Testis (tissue), 5 donors: ENCODE results near the gene DCDC1. TPM values are rescaled to one million over a fixed set of nuclear protein-coding genes. Genes with fewer than 3 reads are reported as not detected.

Experiments used
- DNase-seq: peaks from one replicate; pipeline ENCODE4 v3.0.0-alpha.2; 2019
- H3K27ac ChIP-seq, 2 donors: fragments of 200-600 bp; sonication (generic); one replicate each; pipeline ENCODE4 v1.5.1; 2019
- H3K27me3 ChIP-seq: fragments of 200-600 bp; sonication (generic); one replicate; pipeline ENCODE4 v1.5.1; 2019
- H3K36me3 ChIP-seq: fragments of 200-600 bp; sonication (generic); one replicate; pipeline ENCODE4 v1.5.1; 2017; ENCODE audit warnings: low read depth; ENCODE audit errors: missing control alignments
- H3K4me1 ChIP-seq: fragments of 200-600 bp; sonication (generic); one replicate; pipeline ENCODE4 v1.5.1; 2019
- H3K4me3 ChIP-seq, 2 donors: fragments of 200-600 bp; sonication (generic); one replicate each; pipeline ENCODE4 v1.5.1; 2017 to 2019
- H3K9me3 ChIP-seq: fragments of 200-600 bp; sonication (generic); one replicate; pipeline ENCODE4 v1.5.1; 2017
- CTCF ChIP-seq, 3 experiments: fragments of 450-650 bp in 2 of 3; fragments of 200-600 bp in 1 of 3; sonication (generic) in 1 of 3; IDR thresholded peaks; one replicate each; pipeline ENCODE4 v1.5.1; 2016 to 2019; ENCODE audit warnings: antibody characterized with exemption in 3 of 3, mild to moderate bottlenecking in 2 of 3, moderate library complexity in 1 of 3
- POLR2A ChIP-seq: fragments of 450-650 bp; IDR thresholded peaks from one replicate; pipeline ENCODE4 v1.6.1; 2017; ENCODE audit warnings: antibody characterized with exemption, mild to moderate bottlenecking, moderate library complexity
- WGBS, 2 donors: methylation state at CpG; one replicate each; pipeline ENCODE4 v1.1.5; 2018; 5-methylcytosine and 5-hydroxymethylcytosine counted together
- intact Hi-C: fragments of 100-400 bp; cut with DNase I; formaldehyde crosslinking; loops from one replicate; pipeline ENCODE4 v1.15.1; 2023; ENCODE audit warnings: low total_unique reads
- long read RNA-seq, 2 donors: transcript quantifications; one replicate each; lab custom pipeline, GENCODE V29; 2026
- polyA plus RNA-seq: library from polyadenylated mRNA; stranded (reverse); fragments of 350-450 nt; fragmentation: Illumina TruSeq; extraction: RNeasy Lipid Tissue Mini Kit (QIAGEN cat#74804); gene quantifications from one replicate; pipeline ENCODE4 v1.2.3, GENCODE V29; 2014; ENCODE audit warnings: low read depth, low replicate concordance; ENCODE audit not compliant: insufficient read depth
- total RNA-seq, 2 donors: library from RNA; depleted of rRNA; stranded (reverse); fragments of >200 nt; gene quantifications; one replicate each; pipeline ENCODE4 v1.2.3, GENCODE V29; 2016

Gene DCDC1
- total RNA-seq = 10 to 100 TPM; 12.3 to 23.7 TPM
- 10.4 TPM for polyA plus RNA-seq
- long read RNA-seq, donor 1 = 0 reads
- long read RNA-seq, donor 2 = 0 reads

GRCh38 chr11:31369348-31370329, at the start of gene DCDC1, which contains the start of gene DNAJC24:
Gene DCDC1, minus strand, starts transcription at chr11:31369739. Its CDS starts 41,459 bp downstream, at chr11:31328280.
Gene DNAJC24, plus strand, starts transcription at chr11:31369860. Its CDS starts 889 bp downstream, at chr11:31370749.
- Histone ChIP-seq H3K27me3 (no peaks in the 10 kb centered on the region), H3K4me1 (no peaks in the 10 kb centered on the region), H3K36me3 (no peaks in the 10 kb centered on the region), H3K9me3 (no peaks in the 10 kb centered on the region), H3K27ac (peak within 1 kb of the TSS; percentile 89 to 90), H3K4me3 (peak within 1 kb of the TSS; percentile 90 to 93)
- intact Hi-C loops = no loop called here
- DNase-seq = peak; percentile 96
- TF ChIP-seq POLR2A (no peak), CTCF (IDR thresholded peaks at IDR 0.05) (no peak)
- WGBS, 2 donors = 0% methylated on average over 44 to 53 of the region's 53 CpGs

- TF ChIP-seq POLR2A = no peak
- no peak for TF ChIP-seq CTCF (IDR thresholded peaks at IDR 0.05)
- Histone ChIP-seq H3K4me3 (no peak overlapping the region), H3K36me3 (no peaks in the 10 kb centered on the region), H3K27me3 (no peaks in the 10 kb centered on the region), H3K27ac (no peak overlapping the region), H3K9me3 (no peaks in the 10 kb centered on the region), H3K4me1 (no peaks in the 10 kb centered on the region)
- no peak for DNase-seq
- intact Hi-C loops = no loop called here
- 89 to 92% methylated on average over 3 of the region's 3 CpGs for WGBS, 2 donors
Measured at GRCh38 chr11:31419138-31419537, 49.6 kb upstream of the DCDC1 start.

GRCh38 chr11:31417816-31418215, 48.3 kb upstream of the DCDC1 start:
- Histone ChIP-seq H3K27ac (no peak overlapping the region), H3K4me3 (no peak overlapping the region), H3K4me1 (no peaks in the 10 kb centered on the region), H3K9me3 (no peaks in the 10 kb centered on the region), H3K36me3 (no peaks in the 10 kb centered on the region), H3K27me3 (no peaks in the 10 kb centered on the region)
- no peak for DNase-seq
- TF ChIP-seq POLR2A = no peak
- no peak for TF ChIP-seq CTCF (IDR thresholded peaks at IDR 0.05)
- intact Hi-C loops = no loop called here
- 93 to 94% methylated on average over 2 of the region's 2 CpGs for WGBS, 2 donors

GRCh38 chr11:31417357-31417756, 47.8 kb upstream of the DCDC1 start:
- Histone ChIP-seq H3K4me1 (no peaks in the 10 kb centered on the region), H3K9me3 (no peaks in the 10 kb centered on the region), H3K36me3 (no peaks in the 10 kb centered on the region), H3K27ac (no peak overlapping the region), H3K4me3 (no peak overlapping the region), H3K27me3 (no peaks in the 10 kb centered on the region)
- intact Hi-C loops = no loop called here
- WGBS, 2 donors = 90 to 97% methylated on average over 1 of the region's 1 CpG
- TF ChIP-seq POLR2A (no peak), CTCF (IDR thresholded peaks at IDR 0.05) (no peak)
- DNase-seq = no peak
